Raji (cell line): ENCODE measurements around the gene NPTX2.

Source experiments
- POLR2A ChIP-seq: IDR thresholded peaks from 2 replicates; pipeline ENCODE4 v1.6.1; 2011; ENCODE audit warnings: low read depth, low read length, control low read depth; ENCODE audit not compliant: insufficient read depth

Gene NPTX2

DNA sequence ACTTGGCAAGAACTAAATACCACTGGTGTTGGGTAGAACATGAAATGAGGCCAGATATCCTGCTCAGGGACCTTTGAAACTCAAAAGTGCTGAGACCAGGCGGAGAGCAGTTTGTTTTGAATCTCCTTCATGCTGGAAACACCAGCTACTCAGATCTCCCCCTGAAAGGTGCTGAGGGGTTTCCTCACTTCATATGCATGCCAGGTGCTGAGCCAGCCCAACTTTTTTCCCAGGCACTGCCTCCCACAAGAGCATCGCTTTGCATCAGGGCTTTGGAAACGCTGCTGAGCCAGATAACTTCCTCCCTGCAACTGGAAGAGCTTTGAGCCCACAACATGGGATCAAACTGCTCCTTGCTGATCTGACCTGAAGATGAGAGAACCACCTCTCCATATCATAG, 13.7 kb downstream of the NPTX2 start:
- TF ChIP-seq POLR2A, result no peak

DNA sequence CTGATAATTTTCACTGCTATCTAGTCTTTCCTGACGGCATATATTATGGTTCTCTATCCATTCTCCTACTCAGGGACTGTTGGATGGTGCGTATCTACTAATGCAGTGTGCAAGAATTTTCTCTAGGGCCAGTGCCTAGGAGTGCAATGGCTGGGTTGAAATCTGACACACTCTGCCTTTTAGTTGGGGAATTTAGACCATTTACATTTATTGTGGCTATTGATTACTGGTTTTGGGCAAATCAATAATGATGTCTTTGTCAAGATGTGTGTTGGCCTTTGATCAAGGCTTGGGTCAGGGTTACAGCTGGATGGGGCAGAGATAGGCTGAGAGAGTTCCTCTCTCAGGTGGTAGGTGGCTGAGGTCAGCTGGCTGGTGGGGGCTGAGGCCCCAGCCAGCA, 21.8 kb downstream of the NPTX2 start:
- TF ChIP-seq POLR2A, result no peak

DNA sequence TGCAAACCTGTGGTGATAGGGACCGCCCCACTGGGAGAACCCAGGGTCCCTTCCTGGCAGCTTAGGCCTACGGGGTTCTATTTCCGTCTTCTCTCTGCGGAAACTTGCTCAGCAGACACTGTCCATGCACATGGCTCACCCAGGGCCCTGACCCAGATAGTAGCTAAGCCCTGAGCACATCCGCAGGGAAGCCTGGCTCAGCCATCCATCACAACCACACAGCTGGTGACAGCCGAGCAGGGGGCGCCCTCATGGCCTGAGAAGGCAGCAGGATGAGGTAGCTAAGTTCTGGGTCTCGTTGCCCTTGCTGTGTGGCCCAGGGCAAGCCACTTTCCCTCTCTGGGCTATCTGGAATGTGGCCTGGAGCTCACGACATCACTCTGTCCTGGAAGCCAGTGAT, 23.3 kb downstream of the NPTX2 start:
- TF ChIP-seq POLR2A, result no peak

DNA sequence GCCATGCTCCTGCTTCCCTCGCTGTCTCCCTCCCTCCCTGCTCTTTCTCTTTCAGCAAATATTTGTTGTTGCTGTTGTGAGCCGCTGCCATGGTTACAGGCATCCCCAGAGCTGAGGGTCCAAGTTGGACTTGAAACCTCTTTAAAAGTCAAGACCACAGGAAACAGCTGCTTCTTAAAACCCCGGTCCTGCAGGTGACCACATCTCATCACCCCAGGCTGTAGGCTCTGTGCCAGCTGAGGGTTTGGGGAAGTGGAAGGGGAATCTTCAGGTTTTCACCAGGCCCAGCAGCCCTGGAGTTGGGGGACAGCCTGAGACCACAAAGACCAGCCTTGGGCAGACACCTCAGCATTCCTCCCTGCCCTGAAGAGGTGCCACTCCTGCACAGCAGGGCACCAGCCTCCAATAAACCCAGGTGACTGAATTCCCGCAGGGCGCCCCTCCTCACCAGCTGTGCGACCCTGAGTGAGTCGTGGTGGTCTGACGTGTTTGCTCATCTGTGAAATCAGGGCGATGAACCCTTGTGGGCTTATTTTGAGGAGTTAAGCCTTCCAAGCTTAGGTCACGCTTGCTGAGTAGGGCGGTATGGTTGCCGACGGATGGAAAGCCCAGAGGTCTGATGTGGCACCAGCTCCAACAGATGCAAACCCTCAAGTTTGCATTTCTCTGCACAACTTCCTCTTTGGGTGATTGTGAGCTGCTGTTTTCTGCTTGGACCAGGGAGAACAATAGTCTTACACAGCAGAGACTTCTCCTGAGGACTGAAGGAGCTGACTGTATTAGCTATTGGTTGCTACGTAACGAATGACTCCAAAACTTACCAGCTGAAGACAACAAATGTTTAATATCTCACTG, 24.8 kb downstream of the NPTX2 start:
- TF ChIP-seq POLR2A, result no peak

- TF ChIP-seq POLR2A, result no peak
Observed at GRCh38 chr7:98643236-98643985, 26.3 kb downstream of the NPTX2 start.

DNA sequence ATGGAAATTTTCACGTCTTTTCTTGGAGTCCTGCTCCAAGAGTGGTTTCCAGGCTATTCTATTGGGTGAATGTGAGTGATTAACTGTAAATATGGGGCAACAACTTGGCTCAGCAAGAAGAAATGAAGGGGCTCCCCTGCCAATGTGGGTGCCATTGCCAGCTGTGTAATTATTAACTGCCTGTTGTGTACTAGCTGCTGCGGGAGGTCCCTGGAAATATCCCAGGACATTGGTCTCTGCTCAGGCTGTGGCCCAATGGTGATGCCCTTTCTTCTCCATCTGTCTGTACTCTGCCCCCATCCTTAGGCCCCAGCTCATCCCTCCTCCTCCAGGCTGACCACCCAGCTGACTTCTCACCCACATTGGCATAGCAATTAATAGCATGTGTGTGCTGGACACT, 29.4 kb downstream of the NPTX2 start:
- TF ChIP-seq POLR2A, result no peak

DNA sequence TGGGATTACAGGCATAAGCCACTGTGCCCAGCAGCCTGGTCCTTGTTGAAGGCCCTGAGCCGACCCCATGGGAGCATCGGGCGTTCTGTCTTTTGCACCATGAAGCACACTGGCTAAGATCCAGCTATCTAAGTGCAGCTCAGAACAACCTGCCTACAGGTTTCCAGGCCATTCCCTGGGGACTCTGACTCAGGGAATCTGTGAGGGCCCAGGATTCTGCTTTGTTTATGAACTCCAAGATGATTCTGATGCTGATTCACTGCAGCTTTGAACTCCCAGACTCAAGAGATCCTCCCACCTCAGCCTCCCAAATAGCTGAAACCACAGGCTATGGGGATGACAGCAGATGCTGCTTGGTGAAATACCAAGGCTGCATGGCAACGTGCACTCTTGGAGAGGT, 30.2 kb downstream of the NPTX2 start:
- no peak for TF ChIP-seq POLR2A

- TF ChIP-seq POLR2A, result no peak
Observed at GRCh38 chr7:98651760-98652159, 34.7 kb downstream of the NPTX2 start.

GRCh38 chr7:98653601-98654310, 36.7 kb downstream of the NPTX2 start:
- TF ChIP-seq POLR2A, result no peak

GRCh38 chr7:98654524-98655272, 37.6 kb downstream of the NPTX2 start:
- no peak for TF ChIP-seq POLR2A

GRCh38 chr7:98655611-98656010, 38.5 kb downstream of the NPTX2 start:
- TF ChIP-seq POLR2A, result no peak

GRCh38 chr7:98656899-98657298, 39.8 kb downstream of the NPTX2 start:
- TF ChIP-seq POLR2A, result no peak

DNA sequence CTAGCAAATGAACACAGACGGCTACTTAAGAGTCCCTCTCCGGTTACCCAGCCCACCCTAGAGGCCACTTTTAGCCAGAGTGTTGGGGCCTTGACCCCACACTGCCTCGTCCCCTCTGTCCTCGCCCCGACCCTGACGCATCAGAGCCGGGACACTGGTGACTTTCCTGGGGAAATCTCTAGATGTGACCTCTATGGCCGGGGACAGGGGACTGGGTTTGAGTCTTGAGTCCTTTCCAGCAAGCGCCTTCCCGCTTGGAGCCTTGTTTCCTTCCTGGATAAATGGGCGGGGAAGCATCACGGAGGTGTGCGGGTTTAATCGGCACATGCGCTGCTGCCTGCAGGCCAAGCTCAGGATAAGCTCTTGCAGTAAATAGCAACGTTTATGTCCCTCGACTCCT, 40.7 kb downstream of the NPTX2 start:
- TF ChIP-seq POLR2A, result no peak

DNA sequence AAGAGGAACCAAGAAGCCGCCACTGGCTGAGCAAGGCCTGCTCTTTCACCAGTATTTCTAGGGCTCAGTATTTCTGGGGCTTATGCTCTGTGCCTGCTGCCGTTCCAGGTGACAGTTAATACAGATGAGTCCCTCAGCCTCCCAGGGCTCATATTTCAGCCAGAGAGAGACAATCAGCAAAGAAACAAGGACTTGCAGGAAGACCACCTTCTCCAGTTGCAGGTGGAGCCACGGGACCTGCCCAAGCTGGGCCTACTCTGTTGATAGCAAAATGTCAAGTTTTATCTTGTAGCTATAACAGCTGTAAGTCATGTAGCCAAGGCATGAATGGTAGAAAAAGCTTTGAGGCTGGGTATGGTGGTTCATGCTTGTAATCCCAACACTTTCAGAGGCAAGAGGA, 42.7 kb downstream of the NPTX2 start:
- TF ChIP-seq POLR2A, result no peak

- TF ChIP-seq POLR2A, result no peak
Observed at GRCh38 chr7:98661607-98662006, 44.5 kb downstream of the NPTX2 start.
